Measurements from ENCODE around the gene PTPRG. TPM values are rescaled to one million over a fixed set of nuclear protein-coding genes. Genes with fewer than 3 reads are reported as not detected.
"Not testable (repeated sequence)": the region's sequence is repeated elsewhere in the genome, so short reads cannot be mapped to it uniquely, and the experiment has no call there.

Gene PTPRG
- total RNA-seq, 2 donors from 2014 or later: 23.9 to 31.6 TPM

DNA sequence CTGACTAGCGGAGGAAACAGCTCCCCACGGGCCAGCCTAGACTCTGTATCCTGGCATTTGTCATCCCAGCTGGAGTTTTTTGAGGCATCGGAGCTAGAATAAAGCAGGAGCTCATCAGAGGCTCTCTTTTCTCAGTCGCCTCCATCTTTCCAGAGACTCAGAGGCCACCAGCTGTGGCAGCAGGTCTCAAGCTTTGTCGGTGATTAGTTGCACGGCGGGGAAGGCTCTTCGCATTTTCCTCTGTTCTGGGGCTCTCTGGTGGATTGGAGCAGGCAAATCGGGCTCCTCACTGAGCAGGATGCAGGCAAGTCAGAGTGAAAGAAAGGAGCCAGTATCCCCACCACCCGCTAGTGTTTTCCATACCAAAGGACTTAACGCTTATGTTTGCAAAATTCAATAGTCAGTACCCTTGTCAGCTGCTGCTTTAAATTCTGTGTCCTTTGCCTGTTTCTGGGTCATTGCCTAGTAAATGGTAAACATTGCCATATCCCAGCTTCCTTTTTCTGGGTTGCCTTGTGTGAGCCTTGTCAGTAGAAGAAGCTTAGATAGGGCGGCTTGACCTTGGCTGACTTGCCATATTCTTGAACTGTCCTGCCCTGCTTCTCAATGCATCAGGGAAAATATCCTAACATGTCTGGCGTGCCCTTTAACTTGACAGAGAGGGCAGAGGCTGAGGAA is 127.1 kb downstream of the PTPRG start:
- no peak for TF ChIP-seq POLR2A (IDR thresholded peaks at IDR 0.05)
- no peak for TF ChIP-seq CTCF (IDR thresholded peaks at IDR 0.05)
- H3K27ac ChIP-seq: no peak overlapping the region
- 79 to 82% methylated on average over 13 of the region's 13 CpGs for WGBS, 2 donors
- no peaks in the 10 kb centered on the region for H3K9me3 ChIP-seq
- DNase-seq (no peak), ATAC-seq (no peak)
- peaks cover 13% of the 10 kb centered on the region for H3K4me1 ChIP-seq
- no peak overlapping the region for H3K4me3 ChIP-seq
- H3K36me3 ChIP-seq (replicated peaks in 1 of 2; ENCODE audit: insufficient read depth in 1 of 2, low read depth in 2 of 2): no peaks in the 10 kb centered on the region
- intact Hi-C loops (cut with DNase I): no loop called here
- H3K27me3 ChIP-seq: no peaks in the 10 kb centered on the region

GRCh38 chr3:61690016-61690415 is 128.6 kb downstream of the PTPRG start:
- ATAC-seq (no peak), DNase-seq (no peak)
- Histone ChIP-seq H3K9me3 (no peaks in the 10 kb centered on the region), H3K36me3 (replicated peaks in 1 of 2; ENCODE audit: insufficient read depth in 1 of 2, low read depth in 2 of 2) (no peaks in the 10 kb centered on the region), H3K4me1 (peaks cover 13% of the 10 kb centered on the region), H3K27me3 (no peaks in the 10 kb centered on the region), H3K27ac (no peak overlapping the region), H3K4me3 (no peak overlapping the region)
- WGBS, 2 donors: 96% methylated on average over 5 of the region's 5 CpGs
- intact Hi-C loops (cut with DNase I): no loop called here
- TF ChIP-seq CTCF (IDR thresholded peaks at IDR 0.05) (no peak), POLR2A (IDR thresholded peaks at IDR 0.05) (no peak)

DNA sequence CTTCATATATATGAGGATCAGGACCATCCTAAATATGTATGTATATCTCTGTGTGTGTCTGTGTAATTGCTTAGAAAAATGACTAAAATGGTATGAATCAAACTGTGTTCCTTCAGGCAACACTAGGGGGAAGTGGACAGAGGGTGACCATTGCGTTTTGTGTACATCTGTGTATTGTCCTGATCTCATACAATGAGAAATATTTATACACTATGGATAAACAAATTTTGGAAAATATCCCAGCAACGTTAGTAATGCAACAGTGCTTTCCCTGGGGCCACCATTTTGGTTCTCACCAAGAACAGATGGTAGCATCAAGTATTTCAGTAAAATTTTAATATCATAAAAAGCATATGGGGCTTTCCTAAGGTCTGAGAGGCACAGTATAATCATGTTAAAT is 130.1 kb downstream of the PTPRG start:
- Histone ChIP-seq H3K4me3 (no peak overlapping the region), H3K27me3 (no peaks in the 10 kb centered on the region), H3K27ac (no peak overlapping the region), H3K4me1 (peaks cover 1% of the 10 kb centered on the region), H3K9me3 (no peaks in the 10 kb centered on the region), H3K36me3 (replicated peaks in 1 of 2; ENCODE audit: insufficient read depth in 1 of 2, low read depth in 2 of 2) (no peaks in the 10 kb centered on the region)
- DNase-seq: no peak
- intact Hi-C loops (cut with DNase I): no loop called here
- WGBS, 2 donors: 68 to 83% methylated on average over 2 of the region's 2 CpGs
- TF ChIP-seq POLR2A (IDR thresholded peaks at IDR 0.05) (no peak), CTCF (IDR thresholded peaks at IDR 0.05) (no peak)
- no peak for ATAC-seq

DNA sequence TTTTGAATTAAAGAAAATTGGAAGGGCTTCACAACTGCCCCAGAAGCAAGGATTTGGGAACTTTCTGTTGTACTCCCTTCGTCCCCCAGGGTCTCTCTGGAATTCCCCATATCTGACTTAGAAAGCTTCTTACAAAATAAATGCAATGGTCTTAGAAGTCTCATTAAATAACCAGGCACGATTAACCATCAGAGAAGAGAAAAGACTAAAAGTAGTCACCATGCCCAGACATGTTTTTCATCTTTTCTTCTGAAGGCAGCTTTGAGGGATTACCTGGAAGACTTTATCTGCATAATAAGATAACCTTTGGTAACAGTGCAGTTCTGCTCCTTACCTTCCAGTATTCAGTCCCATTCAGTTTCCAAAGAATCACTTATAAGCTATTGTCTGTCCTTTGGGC is 135.9 kb downstream of the PTPRG start:
- no peak overlapping the region for H3K4me3 ChIP-seq
- intact Hi-C loops (cut with DNase I): no loop called here
- no peak for ATAC-seq
- no peaks in the 10 kb centered on the region for H3K9me3 ChIP-seq
- no peaks in the 10 kb centered on the region for H3K4me1 ChIP-seq
- no peaks in the 10 kb centered on the region for H3K36me3 ChIP-seq (replicated peaks in 1 of 2; ENCODE audit: insufficient read depth in 1 of 2, low read depth in 2 of 2)
- WGBS, 2 donors: 72 to 74% methylated on average over 2 of the region's 2 CpGs
- H3K27me3 ChIP-seq: no peaks in the 10 kb centered on the region
- no peak for DNase-seq
- TF ChIP-seq CTCF (IDR thresholded peaks at IDR 0.05) (no peak), POLR2A (IDR thresholded peaks at IDR 0.05) (no peak)
- no peak overlapping the region for H3K27ac ChIP-seq

DNA sequence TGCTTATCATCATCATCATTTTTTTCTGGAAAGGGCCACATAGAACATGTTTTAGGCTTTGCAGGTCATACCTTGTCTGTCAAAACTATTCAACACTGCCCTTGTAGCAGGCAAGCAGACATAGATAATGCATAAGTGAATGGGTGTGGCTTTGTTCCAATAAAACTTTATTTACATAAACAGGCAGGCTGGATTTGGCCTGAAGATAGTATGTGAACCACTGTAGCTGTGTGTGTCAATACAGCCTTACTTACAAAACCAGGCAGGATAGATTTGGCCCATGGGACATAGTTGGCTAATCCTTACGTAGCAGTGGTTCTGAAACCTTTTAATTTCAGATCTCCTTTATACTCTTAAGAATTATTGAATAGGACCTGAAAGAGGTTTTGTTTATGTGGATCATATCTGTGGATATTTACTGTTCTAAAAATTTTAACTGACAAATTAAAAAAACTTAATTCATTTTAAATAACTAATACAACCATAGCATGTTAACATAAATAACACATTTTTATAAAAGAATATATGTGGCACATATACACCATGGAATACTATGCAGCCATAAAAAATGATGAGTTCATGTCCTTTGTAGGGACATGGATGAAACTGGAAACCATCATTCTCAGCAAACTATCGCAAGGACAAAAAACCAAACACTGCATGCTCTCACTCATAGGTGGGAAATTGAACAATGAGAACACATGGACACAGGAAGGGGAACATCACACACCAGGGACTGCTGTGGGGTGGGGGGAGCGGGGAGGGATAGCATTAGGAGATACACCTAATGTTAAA is 137.1 kb downstream of the PTPRG start:
- H3K27me3 ChIP-seq; intact Hi-C loops (cut with DNase I); DNase-seq; H3K4me3 ChIP-seq; H3K4me1 ChIP-seq; H3K27ac ChIP-seq; ATAC-seq; H3K9me3 ChIP-seq; H3K36me3 ChIP-seq (replicated peaks in 1 of 2; ENCODE audit: insufficient read depth in 1 of 2, low read depth in 2 of 2): not testable (repeated sequence)
- 96 to 98% methylated on average over 3 of the region's 3 CpGs for WGBS, 2 donors

Data from body of pancreas (tissue), 4 donors.